H1 (cell line): ENCODE data around the gene C15orf61. TPM values are rescaled to one million over a fixed set of nuclear protein-coding genes. Genes with fewer than 3 reads are reported as not detected.

Source experiments
- polyA plus RNA-seq, 7 experiments: library from polyadenylated mRNA; depleted of rRNA in 3 of 7; stranded (reverse) in 5 of 7; unstranded in 2 of 7; fragments of >200 nt in 5 of 7; fragments of 200-250 nt in 2 of 7; gene quantifications; 1 replicate in 5 of 7; 2 replicates in 1 of 7; 4 replicates in 1 of 7; pipeline versions ENCODE4 v1.2.1 to v1.2.3, GENCODE V29; 2011 to 2013; ENCODE audit warnings: missing spikeins in 2 of 7, mixed read lengths in 2 of 7
- total RNA-seq: library from RNA; stranded (reverse); fragmentation: NEBNext Ultra II Directional; extraction: Animal tissue kit (Norgen Biotek cat#: 25700); gene quantifications from 2 replicates; pipeline ENCODE4 v1.2.1, GENCODE V29; 2021

C15orf61 gene
- total and polyA plus RNA-seq, 2 of the 8 experiments (the other 6 are each of a cell fraction or from before 2014, with no cell fraction given), result 1.7 to 2.0 TPM

Other genes starting within 250 kb of the C15orf61 start
- 13.8 and 15.8 TPM in 2 replicates for gene MAP2K5, start 21.6 kb downstream of the C15orf61 start, total RNA-seq
- 4.4 and 6.9 TPM in 2 replicates for gene MAP2K5, start 21.6 kb downstream of the C15orf61 start, polyA plus RNA-seq (2011; rRNA removed)